ENCODE results near the gene MTTP. TPM values are rescaled to one million over a fixed set of nuclear protein-coding genes. Genes with fewer than 3 reads are reported as not detected.

MTTP gene
- total and polyA plus RNA-seq, 8 donors: 0.05 to 39.1 (median 0.51) TPM; not detected in 4

- WGBS, 5 donors: 63 to 85% (median 81%) methylated on average over 5 of the region's 5 CpGs
- no peaks in the 10 kb centered on the region for H3K9me3 ChIP-seq
- no peaks in the 10 kb centered on the region for H3K36me3 ChIP-seq
- H3K27me3 ChIP-seq: no peaks in the 10 kb centered on the region
- DNase-seq: no peak
- intact Hi-C loops (cut with DNase I; ENCODE audit: low total_unique reads): no loop called here
- H3K4me1 ChIP-seq: peaks cover 0 to 5% (median 0%) of the 10 kb centered on the region in 4 donors
- H3K27ac ChIP-seq: no peak overlapping the region
- no peak overlapping the region for H3K4me3 ChIP-seq
- TF ChIP-seq POLR2A (IDR thresholded peaks at IDR 0.05) (no peak), EP300 (IDR thresholded peaks at IDR 0.05) (no peak), POLR2AphosphoS5 (IDR thresholded peaks at IDR 0.05) (no peak), CTCF (IDR thresholded peaks at IDR 0.05) (no peak)
These were observed 36.1 kb downstream of the MTTP start for GRCh38 chr4:99610605-99611175.

- peaks cover 0 to 5% (median 0%) of the 10 kb centered on the region in 4 donors for H3K4me1 ChIP-seq
- no peaks in the 10 kb centered on the region for H3K9me3 ChIP-seq
- 69 to 89% (median 81%) methylated on average over 3 of the region's 3 CpGs for WGBS, 5 donors
- no peaks in the 10 kb centered on the region for H3K27me3 ChIP-seq
- H3K36me3 ChIP-seq: no peaks in the 10 kb centered on the region
- intact Hi-C loops (cut with DNase I; ENCODE audit: low total_unique reads): no loop called here
- no peak overlapping the region for H3K4me3 ChIP-seq
- H3K27ac ChIP-seq: no peak overlapping the region
- no peak for DNase-seq
- TF ChIP-seq EP300 (IDR thresholded peaks at IDR 0.05): no peak
- no peak for TF ChIP-seq POLR2AphosphoS5 (IDR thresholded peaks at IDR 0.05)
These were observed 37.7 kb downstream of the MTTP start for GRCh38 chr4:99612281-99612680.

GRCh38 chr4:99612704-99613103 is 38.1 kb downstream of the MTTP start:
- H3K9me3 ChIP-seq: no peaks in the 10 kb centered on the region
- no peak overlapping the region for H3K4me3 ChIP-seq
- no peak overlapping the region for H3K27ac ChIP-seq
- 47 to 63% (median 52%) methylated on average over 5 of the region's 5 CpGs for WGBS, 5 donors
- intact Hi-C loops (cut with DNase I; ENCODE audit: low total_unique reads): no loop called here
- no peaks in the 10 kb centered on the region for H3K36me3 ChIP-seq
- no peaks in the 10 kb centered on the region for H3K27me3 ChIP-seq
- peaks cover 0 to 5% (median 0%) of the 10 kb centered on the region in 4 donors for H3K4me1 ChIP-seq
- DNase-seq: no peak
- TF ChIP-seq POLR2A (IDR thresholded peaks at IDR 0.05): no peak
- TF ChIP-seq POLR2AphosphoS5 (IDR thresholded peaks at IDR 0.05): no peak
- no peak for TF ChIP-seq CTCF (IDR thresholded peaks at IDR 0.05)
- TF ChIP-seq EP300 (IDR thresholded peaks at IDR 0.05): no peak

GRCh38 chr4:99614491-99614890 is 39.9 kb downstream of the MTTP start:
- 32 to 43% (median 35%) methylated on average over 1 of the region's 1 CpG for WGBS, 5 donors
- no peak for TF ChIP-seq POLR2AphosphoS5 (IDR thresholded peaks at IDR 0.05)
- Histone ChIP-seq H3K36me3 (no peaks in the 10 kb centered on the region), H3K4me3 (no peak overlapping the region), H3K4me1 (peaks cover 0 to 5% (median 0%) of the 10 kb centered on the region in 4 donors), H3K27me3 (no peaks in the 10 kb centered on the region), H3K27ac (no peak overlapping the region), H3K9me3 (no peaks in the 10 kb centered on the region)
- intact Hi-C loops (cut with DNase I; ENCODE audit: low total_unique reads): no loop called here
- DNase-seq: no peak

- intact Hi-C loops (cut with DNase I; ENCODE audit: low total_unique reads): no loop called here
- no peak for TF ChIP-seq POLR2A (IDR thresholded peaks at IDR 0.05)
- TF ChIP-seq POLR2AphosphoS5 (IDR thresholded peaks at IDR 0.05): no peak
- no peak for TF ChIP-seq CTCF (IDR thresholded peaks at IDR 0.05)
- TF ChIP-seq EP300 (IDR thresholded peaks at IDR 0.05): no peak
- WGBS, 5 donors: 43 to 86% (median 74%) methylated on average over 1 of the region's 1 CpG
These were observed 40.7 kb downstream of the MTTP start for GRCh38 chr4:99615170-99615820.

More at GRCh38 chr4:99615170-99615820, 40.7 kb downstream of the MTTP start:
- H3K27ac ChIP-seq: no peak overlapping the region
- H3K4me3 ChIP-seq: no peak overlapping the region
- no peaks in the 10 kb centered on the region for H3K9me3 ChIP-seq
- DNase-seq: no peak
- no peaks in the 10 kb centered on the region for H3K36me3 ChIP-seq
- peaks cover 0 to 5% (median 0%) of the 10 kb centered on the region in 4 donors for H3K4me1 ChIP-seq
- H3K27me3 ChIP-seq: no peaks in the 10 kb centered on the region

Measured in stomach (tissue), 9 donors.